Thoracic aorta (tissue), 2 donors: ENCODE measurements around the gene MXD3. TPM values are rescaled to one million over a fixed set of nuclear protein-coding genes. Genes with fewer than 3 reads are reported as not detected.

Experiments
- ATAC-seq: fragments of 150-250 bp; one replicate; pipeline ENCODE4 v1.8.0; 2017; ENCODE audit warnings: low read depth; ENCODE audit not compliant: insufficient number of reproducible peaks, low FRiP score
- DNase-seq: peaks from one replicate; pipeline ENCODE4 v3.0.0-alpha.2; 2020; ENCODE audit warnings: low spot score
- H3K27ac ChIP-seq, 2 donors: fragments of 200-600 bp; sonication (generic); 1 replicate in 1 of 2; 2 replicates in 1 of 2; pipeline ENCODE4 v1.5.1; 2016; ENCODE audit warnings: mild to moderate bottlenecking in 2 of 2, moderate library complexity in 2 of 2
- H3K27me3 ChIP-seq: fragments of 200-600 bp; sonication (generic); replicated peaks from 2 replicates; pipeline ENCODE4 v1.6.0; 2016; ENCODE audit warnings: mild to moderate bottlenecking; ENCODE audit not compliant: insufficient read depth
- H3K36me3 ChIP-seq: fragments of 200-600 bp; sonication (generic); one replicate; pipeline ENCODE4 v1.5.1; 2016
- H3K4me1 ChIP-seq, 2 donors: fragments of 200-600 bp; sonication (generic); 1 replicate in 1 of 2; 2 replicates in 1 of 2; pipeline versions ENCODE4 v1.5.1 to v1.6.0; 2016; ENCODE audit warnings: low read depth in 2 of 2, mild to moderate bottlenecking in 1 of 2; ENCODE audit not compliant: control insufficient read depth in 1 of 2
- H3K4me3 ChIP-seq: fragments of 200-600 bp; sonication (generic); 2 replicates; pipeline ENCODE4 v1.5.1; 2016; ENCODE audit warnings: mild to moderate bottlenecking
- H3K9me3 ChIP-seq: fragments of 200-600 bp; sonication (generic); 2 replicates; pipeline ENCODE4 v1.5.1; 2016
- total RNA-seq, 2 donors: library from RNA; depleted of rRNA; stranded (reverse); fragments of >200 nt; gene quantifications; one replicate each; pipeline versions ENCODE4 v1.1.0 to v1.2.3, GENCODE V29; 2016
- TF ChIP-seq, protein P1 (sequence below): fragments of 200-600 bp; sonication (generic); IDR thresholded peaks from one replicate; pipeline ENCODE4 v1.5.1; 2019; ENCODE audit warnings: antibody characterized with exemption

The MXD3 gene
- total RNA-seq, 2 donors from 2014 or later: 11.9 to 17.6 TPM

DNA sequence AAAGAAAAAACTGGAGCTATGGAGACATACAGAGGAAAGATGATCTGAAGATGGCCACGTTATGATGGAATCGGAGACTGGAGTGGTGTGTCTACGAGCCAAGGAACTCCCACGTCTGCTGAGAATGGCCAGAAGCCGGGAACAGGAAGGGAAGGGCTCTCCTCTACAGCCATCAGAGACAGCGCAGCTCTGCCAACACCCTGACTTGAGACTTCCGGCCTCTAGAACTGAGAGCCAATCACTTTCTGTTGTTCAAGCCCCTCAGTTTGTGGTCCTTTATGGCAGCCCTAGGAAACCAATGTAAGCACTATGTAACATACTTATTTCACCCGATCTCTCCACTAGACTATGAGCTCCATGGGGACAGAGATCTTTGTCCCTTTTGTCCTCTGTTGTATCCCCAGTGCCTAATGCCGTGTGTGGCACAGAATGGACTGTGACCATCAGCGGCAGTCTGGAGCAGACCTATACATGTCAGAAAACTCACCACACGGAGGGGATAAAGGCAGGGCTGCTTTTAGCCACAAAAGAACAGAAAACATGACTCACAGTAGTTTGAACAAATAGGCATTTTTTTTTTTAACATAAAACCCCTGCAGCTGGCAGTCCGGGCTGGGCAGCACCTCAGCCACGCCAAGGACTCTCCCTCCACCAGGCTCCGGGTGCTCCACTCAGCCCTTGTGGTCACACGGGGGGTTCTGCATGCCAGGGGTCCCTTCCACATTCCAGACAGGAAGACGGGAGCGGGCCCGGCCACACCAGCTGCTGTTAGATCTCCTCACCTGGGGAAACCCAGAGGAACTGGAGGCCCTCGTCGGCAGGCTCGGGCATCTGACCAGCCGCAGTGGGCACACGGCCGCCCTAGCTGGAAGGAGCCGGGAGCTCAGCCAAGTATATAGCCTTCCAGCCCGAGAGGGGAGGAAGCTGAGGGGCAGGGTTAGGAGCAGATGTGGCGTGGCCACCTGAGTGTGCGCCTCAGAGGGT lies 16.1 kb upstream of the MXD3 start:
- DNase-seq (no peak), ATAC-seq (no peak)
- TF ChIP-seq, protein P1, sequence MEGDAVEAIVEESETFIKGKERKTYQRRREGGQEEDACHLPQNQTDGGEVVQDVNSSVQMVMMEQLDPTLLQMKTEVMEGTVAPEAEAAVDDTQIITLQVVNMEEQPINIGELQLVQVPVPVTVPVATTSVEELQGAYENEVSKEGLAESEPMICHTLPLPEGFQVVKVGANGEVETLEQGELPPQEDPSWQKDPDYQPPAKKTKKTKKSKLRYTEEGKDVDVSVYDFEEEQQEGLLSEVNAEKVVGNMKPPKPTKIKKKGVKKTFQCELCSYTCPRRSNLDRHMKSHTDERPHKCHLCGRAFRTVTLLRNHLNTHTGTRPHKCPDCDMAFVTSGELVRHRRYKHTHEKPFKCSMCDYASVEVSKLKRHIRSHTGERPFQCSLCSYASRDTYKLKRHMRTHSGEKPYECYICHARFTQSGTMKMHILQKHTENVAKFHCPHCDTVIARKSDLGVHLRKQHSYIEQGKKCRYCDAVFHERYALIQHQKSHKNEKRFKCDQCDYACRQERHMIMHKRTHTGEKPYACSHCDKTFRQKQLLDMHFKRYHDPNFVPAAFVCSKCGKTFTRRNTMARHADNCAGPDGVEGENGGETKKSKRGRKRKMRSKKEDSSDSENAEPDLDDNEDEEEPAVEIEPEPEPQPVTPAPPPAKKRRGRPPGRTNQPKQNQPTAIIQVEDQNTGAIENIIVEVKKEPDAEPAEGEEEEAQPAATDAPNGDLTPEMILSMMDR: no peak
- Histone ChIP-seq H3K4me1 (no peaks in the 10 kb centered on the region), H3K9me3 (no peaks in the 10 kb centered on the region), H3K27me3 (no peaks in the 10 kb centered on the region), H3K4me3 (no peak overlapping the region), H3K36me3 (peaks cover 23% of the 10 kb centered on the region), H3K27ac (peak overlapping the region in 1 of 2 donors; percentile 52)

DNA sequence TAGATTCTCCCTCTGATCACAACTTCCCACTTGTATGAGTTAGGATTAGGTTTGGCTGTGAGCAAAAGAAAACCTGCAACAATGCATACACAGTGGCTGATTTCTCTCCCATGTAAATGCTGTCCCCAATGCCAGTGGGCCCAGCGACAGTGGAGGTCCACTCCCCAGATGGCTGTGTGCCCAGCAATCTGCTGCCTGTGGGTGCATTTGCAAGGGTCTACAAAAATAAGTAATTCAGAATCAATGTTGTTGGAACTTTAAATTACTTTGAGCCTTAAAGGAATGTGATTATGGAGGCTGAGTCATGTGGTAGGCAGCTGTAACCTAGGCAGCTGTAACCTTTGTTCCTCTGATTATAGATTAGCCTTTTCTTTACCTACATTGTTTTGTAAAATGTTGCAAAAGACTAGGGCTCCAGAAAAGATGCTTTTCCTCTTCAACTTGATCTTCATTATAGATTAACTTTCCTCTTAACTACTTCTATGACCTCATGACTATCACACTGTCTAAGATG lies 14.2 kb upstream of the MXD3 start:
- H3K4me3 ChIP-seq: no peak overlapping the region
- H3K36me3 ChIP-seq: peaks cover 12% of the 10 kb centered on the region
- ATAC-seq (no peak), DNase-seq (no peak)
- H3K4me1 ChIP-seq: no peaks in the 10 kb centered on the region
- no peaks in the 10 kb centered on the region for H3K27me3 ChIP-seq
- no peaks in the 10 kb centered on the region for H3K9me3 ChIP-seq
- TF ChIP-seq, protein P1: no peak
- no peak overlapping the region for H3K27ac ChIP-seq

DNA sequence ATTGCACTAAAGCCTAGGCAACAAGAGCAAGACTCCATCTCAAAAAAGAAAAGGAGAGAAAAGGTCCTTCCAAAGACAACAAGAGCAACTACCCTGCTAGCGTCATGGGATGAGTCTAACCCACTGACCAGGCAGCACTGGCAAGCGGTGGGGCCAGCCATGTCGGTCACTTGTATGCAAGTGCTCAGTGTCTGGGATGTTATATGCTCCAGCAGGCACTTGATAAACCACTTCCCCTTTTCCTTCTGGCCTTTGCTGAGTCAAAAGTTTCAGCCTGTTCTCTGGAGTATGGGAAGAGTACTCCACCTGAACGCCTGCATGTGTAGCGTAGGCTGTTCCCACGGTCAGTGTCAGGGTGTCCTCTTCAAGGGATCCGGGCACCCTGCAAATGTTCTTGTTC lies 9.2 kb upstream of the MXD3 start:
- Histone ChIP-seq H3K27ac (no peak overlapping the region), H3K4me1 (no peaks in the 10 kb centered on the region), H3K9me3 (no peaks in the 10 kb centered on the region), H3K4me3 (no peak overlapping the region), H3K27me3 (no peaks in the 10 kb centered on the region), H3K36me3 (peaks cover 2% of the 10 kb centered on the region)
- TF ChIP-seq, protein P1: no peak
- DNase-seq (no peak), ATAC-seq (peak; percentile 27)

DNA sequence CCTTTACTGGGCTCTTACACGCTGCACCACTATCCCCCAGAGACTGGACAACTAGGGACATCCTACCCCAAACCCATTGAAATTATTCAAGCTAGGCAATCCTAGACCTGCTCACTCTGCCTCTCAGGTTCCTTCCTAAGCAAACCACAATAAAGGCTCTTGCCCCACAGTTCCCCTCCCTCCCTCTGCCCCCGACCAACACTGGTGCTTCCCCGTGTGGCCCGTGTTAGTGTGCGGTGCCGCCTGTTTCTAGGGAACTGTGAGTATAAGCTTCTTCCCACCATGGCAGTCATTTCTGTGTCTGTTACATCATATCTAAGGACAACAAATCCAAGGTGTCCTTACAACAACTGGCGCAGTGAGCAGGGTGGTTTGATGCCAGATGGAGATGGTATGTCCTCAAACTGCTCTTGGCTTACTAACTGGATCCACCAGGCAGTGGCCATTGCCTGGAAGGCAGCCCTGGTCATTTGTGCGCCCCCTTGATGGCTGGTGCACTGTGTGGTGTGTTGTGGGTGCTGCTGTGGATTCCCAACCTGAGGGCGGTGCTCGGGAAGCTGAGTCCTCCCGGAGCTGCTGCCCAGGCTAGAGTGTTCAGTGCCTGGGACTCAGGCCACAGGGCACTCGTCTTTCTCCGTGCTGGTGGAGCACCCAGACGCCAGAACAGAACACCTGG lies 8.4 kb upstream of the MXD3 start:
- no peak overlapping the region for H3K4me3 ChIP-seq
- H3K9me3 ChIP-seq: no peaks in the 10 kb centered on the region
- H3K27ac ChIP-seq: no peak overlapping the region
- H3K27me3 ChIP-seq: no peaks in the 10 kb centered on the region
- TF ChIP-seq, protein P1: no peak
- no peak for ATAC-seq
- peaks cover 2% of the 10 kb centered on the region for H3K36me3 ChIP-seq
- DNase-seq: no peak
- H3K4me1 ChIP-seq: no peaks in the 10 kb centered on the region

DNA sequence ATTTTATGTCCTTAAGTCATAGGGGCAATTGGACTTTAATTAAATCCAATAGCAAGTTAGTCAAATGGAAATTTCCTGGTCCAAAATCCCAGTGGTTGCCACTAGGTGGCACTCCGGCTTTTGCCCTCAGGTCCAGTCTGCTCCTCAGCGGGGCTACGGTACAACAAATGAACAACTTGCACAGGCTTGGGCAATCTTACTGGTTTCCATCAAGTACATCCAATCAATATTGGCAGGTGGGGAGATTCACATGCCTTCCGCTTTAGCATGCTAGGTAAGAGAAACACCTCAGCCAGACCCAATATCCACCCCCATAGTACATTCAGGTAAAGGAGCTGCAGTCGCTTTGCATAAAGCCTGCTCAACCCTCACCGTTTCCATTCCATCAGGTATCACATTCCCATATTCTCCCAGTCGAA lies 6.3 kb upstream of the MXD3 start:
- Histone ChIP-seq H3K4me3 (no peak overlapping the region), H3K36me3 (peaks cover 2% of the 10 kb centered on the region), H3K9me3 (no peaks in the 10 kb centered on the region), H3K27ac (no peak overlapping the region), H3K4me1 (peaks cover 0 to under 1% of the 10 kb centered on the region in 2 donors), H3K27me3 (no peaks in the 10 kb centered on the region)
- ATAC-seq (no peak), DNase-seq (no peak)
- TF ChIP-seq, protein P1: peak; percentile 82
